ENCODE results near the gene SLC25A13.

Gene SLC25A13

GRCh38 chr7:96122746-96123145 is 199.2 kb downstream of the SLC25A13 start:
- Histone ChIP-seq H3K36me3 (peaks cover 22 to 91% (median 34%) of the 10 kb centered on the region in 11 experiments), H3K27ac (no peak overlapping the region), H3K4me1 (no peaks in the 10 kb centered on the region), H3K4me3 (no peak overlapping the region), H3K4me2 (no peak overlapping the region), H4K20me1 (peaks cover 0 to 5% (median 0%) of the 10 kb centered on the region in 11 experiments; a peak in 1 of 22 replicates), H3K9ac (no peak overlapping the region), H3K9me3 (replicated peaks in 1 of 11) (no peaks in the 10 kb centered on the region), H3K27me3 (no peaks in the 10 kb centered on the region)
- TF ChIP-seq Cebpa-rat (IDR thresholded peaks at IDR 0.05), result no peak

- Histone ChIP-seq H3K4me2 (no peak overlapping the region), H3K27ac (no peak overlapping the region), H3K27me3 (no peaks in the 10 kb centered on the region), H3K9ac (no peak overlapping the region), H3K4me3 (no peak overlapping the region), H3K36me3 (peaks cover 22 to 82% (median 34%) of the 10 kb centered on the region in 11 experiments), H4K20me1 (peaks cover 0 to 3% (median 0%) of the 10 kb centered on the region in 11 experiments; a peak in 1 of 22 replicates), H3K9me3 (replicated peaks in 1 of 11) (no peaks in the 10 kb centered on the region), H3K4me1 (no peaks in the 10 kb centered on the region)
- no peak for TF ChIP-seq Cebpa-rat (IDR thresholded peaks at IDR 0.05)
These were observed 200.1 kb downstream of the SLC25A13 start for GRCh38 chr7:96121752-96122151.

- Histone ChIP-seq H3K36me3 (peaks cover 22 to 71% (median 34%) of the 10 kb centered on the region in 11 experiments), H3K4me3 (no peak overlapping the region)
These were observed 201.3 kb downstream of the SLC25A13 start for GRCh38 chr7:96120445-96121225.

DNA sequence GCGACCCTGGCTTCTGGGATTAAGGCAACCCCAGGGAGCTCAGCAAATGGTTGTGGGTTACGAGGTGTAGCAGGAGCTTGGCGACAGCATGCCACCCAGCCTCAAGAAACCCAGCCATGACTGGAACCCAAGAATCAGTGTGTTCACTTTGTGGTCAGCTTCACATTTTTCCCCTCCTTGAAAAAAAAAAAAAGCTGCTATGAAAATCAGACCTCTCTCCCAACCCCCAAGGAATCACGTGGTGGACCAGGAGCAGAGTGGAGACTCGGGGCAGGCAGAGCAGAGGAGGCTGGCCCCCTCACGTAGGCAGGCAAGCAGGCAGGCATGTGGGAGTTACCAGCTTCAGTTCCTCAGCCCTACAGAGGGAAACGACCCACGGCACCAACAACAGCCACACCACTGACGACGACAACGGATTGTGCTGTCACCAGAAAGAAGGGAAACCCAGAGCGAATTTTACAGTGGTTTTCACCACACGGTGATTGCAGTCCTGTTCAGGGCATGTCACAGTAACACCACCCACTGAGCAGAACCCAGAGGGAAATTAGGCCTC is 203.4 kb downstream of the SLC25A13 start:
- no peak overlapping the region for H3K9ac ChIP-seq
- no peak for TF ChIP-seq Cebpa-rat (IDR thresholded peaks at IDR 0.05)
- peaks cover 22 to 50% (median 33%) of the 10 kb centered on the region in 11 experiments for H3K36me3 ChIP-seq
- no peaks in the 10 kb centered on the region for H3K27me3 ChIP-seq
- no peaks in the 10 kb centered on the region for H3K4me1 ChIP-seq
- peaks cover 0 to 11% (median 8%) of the 10 kb centered on the region in 11 experiments; a peak in 12 of 22 replicates for H3K9me3 ChIP-seq (replicated peaks in 1 of 11)
- H3K27ac ChIP-seq, result no peak overlapping the region
- peaks cover 0 to under 1% (median 0%) of the 10 kb centered on the region in 11 experiments; a peak in 1 of 22 replicates for H4K20me1 ChIP-seq
- H3K4me3 ChIP-seq, result no peak overlapping the region
- no peak overlapping the region for H3K4me2 ChIP-seq

More at GRCh38 chr7:96120445-96121225, 201.3 kb downstream of the SLC25A13 start:
- Histone ChIP-seq H3K27me3 (no peaks in the 10 kb centered on the region), H3K27ac (no peak overlapping the region), H3K9ac (no peak overlapping the region), H3K4me2 (no peak overlapping the region), H3K9me3 (replicated peaks in 1 of 11) (no peaks in the 10 kb centered on the region), H3K4me1 (no peaks in the 10 kb centered on the region), H4K20me1 (peaks cover 0 to 3% (median 0%) of the 10 kb centered on the region in 11 experiments; a peak in 1 of 22 replicates)
- no peak for TF ChIP-seq Cebpa-rat (IDR thresholded peaks at IDR 0.05)

GRCh38 chr7:96116173-96116572 is 205.7 kb downstream of the SLC25A13 start:
- H4K20me1 ChIP-seq, result no peaks in the 10 kb centered on the region
- H3K27me3 ChIP-seq, result no peaks in the 10 kb centered on the region
- no peak overlapping the region for H3K4me3 ChIP-seq
- no peaks in the 10 kb centered on the region for H3K4me1 ChIP-seq
- TF ChIP-seq Cebpa-rat (IDR thresholded peaks at IDR 0.05), result no peak
- peaks cover 12 to 28% (median 26%) of the 10 kb centered on the region in 11 experiments for H3K36me3 ChIP-seq
- H3K4me2 ChIP-seq, result no peak overlapping the region
- H3K9me3 ChIP-seq (replicated peaks in 1 of 11), result peaks cover 7 to 18% (median 14%) of the 10 kb centered on the region in 11 experiments; a peak in 17 of 22 replicates
- no peak overlapping the region for H3K27ac ChIP-seq
- H3K9ac ChIP-seq, result no peak overlapping the region

- Histone ChIP-seq H3K4me1 (no peaks in the 10 kb centered on the region), H3K4me2 (no peak overlapping the region), H3K9ac (no peak overlapping the region), H4K20me1 (no peaks in the 10 kb centered on the region), H3K27ac (no peak overlapping the region), H3K36me3 (peaks cover 0 to 8% (median 6%) of the 10 kb centered on the region in 11 experiments; a peak in 7 of 22 replicates), H3K4me3 (no peak overlapping the region), H3K9me3 (replicated peaks in 1 of 11) (peaks cover 7 to 20% (median 15%) of the 10 kb centered on the region in 11 experiments; a peak in 17 of 22 replicates), H3K27me3 (no peaks in the 10 kb centered on the region)
- no peak for TF ChIP-seq Cebpa-rat (IDR thresholded peaks at IDR 0.05)
These were observed 207.7 kb downstream of the SLC25A13 start for GRCh38 chr7:96114190-96114589.

DNA sequence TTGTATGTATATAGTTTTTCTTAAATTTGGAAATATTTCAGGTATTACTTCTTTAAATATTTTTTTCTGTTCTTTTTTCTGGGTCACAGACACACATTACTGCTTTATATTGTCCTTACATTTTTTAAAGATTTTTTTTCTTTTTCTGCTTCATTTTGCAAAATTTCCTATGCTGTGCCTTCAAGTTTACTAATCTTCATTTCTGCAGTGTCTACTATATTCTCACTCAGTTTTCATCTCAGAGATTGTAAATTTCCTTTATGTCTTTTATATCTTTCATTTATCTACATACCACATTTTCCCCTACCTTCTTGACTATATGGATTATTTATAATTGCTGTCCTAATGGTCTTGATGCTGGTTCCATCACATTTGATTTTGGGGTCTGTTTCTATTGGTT is 210.5 kb downstream of the SLC25A13 start:
- H3K4me3 ChIP-seq, result no peak overlapping the region
- no peaks in the 10 kb centered on the region for H3K4me1 ChIP-seq
- H3K9me3 ChIP-seq (replicated peaks in 1 of 11), result peaks cover 7 to 20% (median 15%) of the 10 kb centered on the region in 11 experiments; a peak in 17 of 22 replicates
- no peaks in the 10 kb centered on the region for H3K27me3 ChIP-seq
- TF ChIP-seq Cebpa-rat (IDR thresholded peaks at IDR 0.05), result no peak
- no peak overlapping the region for H3K4me2 ChIP-seq
- no peaks in the 10 kb centered on the region for H3K36me3 ChIP-seq
- H3K27ac ChIP-seq, result no peak overlapping the region
- H3K9ac ChIP-seq, result no peak overlapping the region
- H4K20me1 ChIP-seq, result no peaks in the 10 kb centered on the region

DNA sequence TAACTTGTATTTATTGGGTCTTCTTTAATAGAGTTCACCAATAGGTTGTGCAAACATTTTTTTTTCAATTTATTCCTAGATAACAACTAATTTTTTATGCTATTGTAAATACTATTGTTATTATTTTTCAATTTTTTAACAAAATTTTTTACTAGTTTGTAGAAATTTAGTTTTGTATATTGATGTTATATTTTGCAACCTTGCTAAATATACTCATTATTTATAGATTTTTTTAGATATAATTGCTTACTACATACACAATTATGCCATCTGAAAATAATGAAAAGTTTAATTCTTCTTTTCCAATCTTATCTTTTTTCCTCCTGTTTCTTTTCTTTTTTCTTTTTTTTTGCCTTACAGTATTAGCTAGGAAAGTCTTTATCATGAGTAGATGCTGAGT is 216.9 kb downstream of the SLC25A13 start:
- H3K9ac ChIP-seq, result no peak overlapping the region
- H3K4me1 ChIP-seq, result no peaks in the 10 kb centered on the region
- H3K9me3 ChIP-seq (replicated peaks in 1 of 11), result 0 out of 22 replicates have a peak, but pooled peaks cover 0 to under 1% (median 0%) of the 10 kb centered on the region in 11 experiments
- H3K36me3 ChIP-seq, result no peaks in the 10 kb centered on the region
- no peak overlapping the region for H3K4me2 ChIP-seq
- H3K27ac ChIP-seq, result no peak overlapping the region
- H4K20me1 ChIP-seq, result no peaks in the 10 kb centered on the region; a peak in 1 of 22 replicates
- H3K4me3 ChIP-seq, result no peak overlapping the region
- no peak for TF ChIP-seq Cebpa-rat (IDR thresholded peaks at IDR 0.05)
- H3K27me3 ChIP-seq, result no peaks in the 10 kb centered on the region

- H3K9me3 ChIP-seq (replicated peaks in 1 of 11), result peaks cover 0 to 10% (median 4%) of the 10 kb centered on the region in 11 experiments; a peak in 4 of 22 replicates
- H3K27ac ChIP-seq, result no peak overlapping the region
- H3K4me2 ChIP-seq, result no peak overlapping the region
- no peaks in the 10 kb centered on the region for H3K4me1 ChIP-seq
- H3K4me3 ChIP-seq, result no peak overlapping the region
- H3K36me3 ChIP-seq, result no peaks in the 10 kb centered on the region
- H3K9ac ChIP-seq, result no peak overlapping the region
- no peaks in the 10 kb centered on the region for H3K27me3 ChIP-seq
- no peak for TF ChIP-seq Cebpa-rat (IDR thresholded peaks at IDR 0.05)
- no peaks in the 10 kb centered on the region; a peak in 1 of 22 replicates for H4K20me1 ChIP-seq
These were observed 219.6 kb downstream of the SLC25A13 start for GRCh38 chr7:96102096-96102811.
